K562 (cell line): Measurements from ENCODE around the gene SMURF1. TPM values are rescaled to one million over a fixed set of nuclear protein-coding genes. Genes with fewer than 3 reads are reported as not detected.

Source experiments
- ATAC-seq: fragments of 200-7000 bp; cut with Tn5 transposase; 3 replicates; pipeline ENCODE4 v1.9.1; 2020; ENCODE audit warnings: moderate library complexity
- BruUV-seq: library from RNA; stranded (reverse); fragments of 400-500 nt; replicated peaks from 2 replicates; lab custom pipeline; 2021; lab: Mats Ljungman, UMichigan
- CTCF ChIA-PET: fragments of 300-600 bp; formaldehyde crosslinking; extraction: SDS; loops from one replicate; lab custom pipeline; 2021; ENCODE audit warnings: low intra/inter-chr PET ratio; lab: Yijun Ruan, JAX
- POLR2A ChIA-PET: fragments of 300-600, 350-650 bp; sonication (Branson Sonifier 250); formaldehyde crosslinking; extraction: SDS; loops from one replicate; lab custom pipeline; 2021; ENCODE audit warnings: antibody characterized with exemption, inconsistent platforms; lab: Yijun Ruan, JAX
- DNase-seq, 4 experiments: peaks; one replicate each; pipeline versions ENCODE4 v3.0.0 to v3.0.0-alpha.2; 2011 to 2018; ENCODE audit warnings: low spot score in 3 of 4, mixed read lengths in 3 of 4; ENCODE audit errors: extremely low read depth in 1 of 4
- FAIRE-seq: peaks from 2 replicates; lab custom pipeline; 2011; peaks lifted over from hg19 to GRCh38; lab: Jason Lieb, UNC
- H2AFZ ChIP-seq: 2 replicates; pipeline ENCODE4 v1.6.0; 2011; ENCODE audit warnings: low read depth, low read length, control low read depth, inconsistent platforms
- H3K27ac ChIP-seq: fragments of 200-600 bp; 3 replicates; pipeline ENCODE4 v1.8.0; 2011; ENCODE audit warnings: low read depth, mild to moderate bottlenecking, control low read depth, inconsistent platforms, low read length, moderate library complexity, mixed read lengths; ENCODE audit errors: extremely low read depth
- H3K27me3 ChIP-seq, 2 experiments: fragments of 300-600 bp in 1 of 2; 2 replicates in 1 of 2; 3 replicates in 1 of 2; pipeline versions ENCODE4 v1.6.0 to v1.8.0; 2011; ENCODE audit warnings: inconsistent platforms in 2 of 2, low read length in 2 of 2, mild to moderate bottlenecking in 1 of 2, mixed read lengths in 1 of 2, moderate library complexity in 1 of 2; ENCODE audit not compliant: control insufficient read depth in 2 of 2, insufficient read depth in 2 of 2
- H3K36me3 ChIP-seq: fragments of 300-600 bp; 3 replicates; pipeline ENCODE4 v1.8.0; 2011; ENCODE audit warnings: mild to moderate bottlenecking, low read length, inconsistent platforms; ENCODE audit not compliant: control insufficient read depth, insufficient read depth
- H3K4me1 ChIP-seq, 2 experiments: fragments of 200-600 bp in 1 of 2; replicated peaks in 1 of 2; 2 replicates in 1 of 2; 3 replicates in 1 of 2; pipeline versions ENCODE4 v1.5.1 to v1.8.0; 2011; ENCODE audit warnings: inconsistent platforms in 2 of 2, low read length in 2 of 2, mild to moderate bottlenecking in 1 of 2, mixed read lengths in 1 of 2, moderate library complexity in 1 of 2; ENCODE audit not compliant: control insufficient read depth in 2 of 2, insufficient read depth in 2 of 2
- H3K4me2 ChIP-seq: 2 replicates; pipeline ENCODE4 v1.6.1; 2011; ENCODE audit warnings: low read length, control low read depth, inconsistent platforms, mixed read lengths; ENCODE audit not compliant: insufficient read depth
- H3K4me3 ChIP-seq: fragments of 200-600 bp; sonication (generic), shearing (Covaris generic); 2 replicates; pipeline ENCODE4 v1.5.1; 2016; ENCODE audit warnings: control low read depth, inconsistent platforms
- H3K79me2 ChIP-seq: fragments of 200-600 bp; 3 replicates; pipeline ENCODE4 v1.8.0; 2011; ENCODE audit warnings: low read length, inconsistent platforms; ENCODE audit not compliant: control insufficient read depth, insufficient read depth
- H3K9ac ChIP-seq, 2 experiments: 2 replicates each; pipeline versions ENCODE4 v1.6.0 to v1.6.1; 2011; ENCODE audit warnings: low read depth in 2 of 2, low read length in 2 of 2, control low read depth in 1 of 2, inconsistent platforms in 1 of 2, mild to moderate bottlenecking in 1 of 2, mixed read lengths in 1 of 2; ENCODE audit not compliant: insufficient read depth in 1 of 2
- H3K9me1 ChIP-seq: one replicate; pipeline ENCODE4 v1.6.0; 2011; ENCODE audit warnings: inconsistent platforms, mild to moderate bottlenecking, low read length, moderate library complexity; ENCODE audit not compliant: control insufficient read depth, insufficient read depth
- H3K9me3 ChIP-seq: replicated peaks from 2 replicates; pipeline ENCODE4 v1.5.1; 2011; ENCODE audit warnings: low read depth, low read length, inconsistent platforms; ENCODE audit not compliant: control insufficient read depth, insufficient read depth
- H4K20me1 ChIP-seq: replicated peaks from 2 replicates; pipeline ENCODE4 v1.6.1; 2011; ENCODE audit warnings: low read length, inconsistent platforms, mixed read lengths; ENCODE audit not compliant: control insufficient read depth, insufficient read depth
- DEAF1 ChIP-seq: fragments of 450-650 bp; formaldehyde crosslinking; IDR thresholded peaks from 2 replicates; pipeline ENCODE4 v1.4.0; 2020; ENCODE audit warnings: mild to moderate bottlenecking, moderate library complexity
- HOXB6 ChIP-seq: fragments of 250-450 bp; sonication (Bioruptor Pico); IDR thresholded peaks from 2 replicates; pipeline ENCODE4 v1.5.1; 2022; ENCODE audit warnings: mild to moderate bottlenecking, borderline replicate concordance
- ZNF639 ChIP-seq, 2 experiments: fragments of 200-800 bp in 1 of 2; sonication (Bioruptor generic) in 1 of 2; sonication (generic) in 1 of 2; formaldehyde crosslinking in 1 of 2; IDR thresholded peaks in 1 of 2; conservative IDR thresholded peaks in 1 of 2; 2 replicates each; pipeline versions ENCODE4 v1.5.0 to v1.6.1; 2016 to 2020; ENCODE audit warnings: missing compliant biosample characterization in 1 of 2, missing genetic modification characterization in 1 of 2, missing genetic modification reagents in 1 of 2
- WGBS: fragments of 100-300 bp; shearing (Covaris generic); methylation state at CpG from one replicate; pipeline ENCODE4 v1.1.6; 2016; ENCODE audit warnings: low coverage, mixed read lengths; ENCODE audit not compliant: insufficient coverage; ENCODE audit errors: missing lambda C conversion rate; 5-methylcytosine and 5-hydroxymethylcytosine counted together
- in situ Hi-C: fragments of 300-500 bp; cut with MboI; formaldehyde crosslinking; loops from 4 replicates; pipeline ENCODE4 v1.15.0; 2018; ENCODE audit warnings: inconsistent platforms, mixed read lengths
- intact Hi-C: fragments of 100-400 bp; cut with micrococcal nuclease; formaldehyde crosslinking; loops from 2 replicates; pipeline ENCODE4 v1.14.2; 2022
- polyA plus RNA-seq, 8 experiments: library from polyadenylated mRNA; depleted of rRNA in 4 of 8; stranded (reverse) in 5 of 8; unstranded in 3 of 8; fragments of >200 nt; fragmentation: Nextera tagmentation in 2 of 8; fragmentation: Illumina TruSeq in 1 of 8; extraction: Ambion mirVana in 2 of 8; extraction: Trizol in 1 of 8; gene quantifications; 2 replicates each; pipeline versions ENCODE4 v1.2.1 to v1.2.3, GENCODE V29; 2011 to 2014; ENCODE audit warnings: inconsistent platforms in 1 of 8, missing spikeins in 1 of 8
- total RNA-seq, 7 experiments: library from RNA; depleted of rRNA in 6 of 7; stranded (reverse); fragments of >200 nt in 6 of 7; fragmentation: Illumina TruSeq in 2 of 7; extraction: Trizol in 2 of 7; gene quantifications; 2 replicates each; pipeline versions ENCODE4 v1.2.1 to v1.2.3, GENCODE V29; 2011 to 2021; ENCODE audit warnings: low replicate concordance in 1 of 7

The SMURF1 gene
- total and polyA plus RNA-seq, 9 of the 15 experiments (the other 6 are each of a cell fraction or from before 2014, with no cell fraction given), result 1.0 to 20.1 (median 12.6) TPM

GRCh38 chr7:99167072-99167471 lies 23.2 kb upstream of the SMURF1 start:
- Histone ChIP-seq H3K4me2 (no peak overlapping the region), H4K20me1 (no peaks in the 10 kb centered on the region), H3K9ac (no peak overlapping the region), H3K4me1 (no peaks in the 10 kb centered on the region), H2AFZ (no peak overlapping the region), H3K9me1 (no peaks in the 10 kb centered on the region), H3K9me3 (0 out of 2 replicates have a peak, but pooled peaks cover 3% of the 10 kb centered on the region), H3K79me2 (no peaks in the 10 kb centered on the region), H3K36me3 (no peaks in the 10 kb centered on the region), H3K27ac (no peak overlapping the region), H3K27me3 (peaks cover 15 to 38% of the 10 kb centered on the region in 2 experiments; a peak in 4 of 5 replicates), H3K4me3 (no peak overlapping the region)
- no peak for FAIRE-seq
- in situ Hi-C loops, result no loop called here
- POLR2A ChIA-PET, result interaction anchor here (1.1 kb wide), 1 partner anchor 9 kb away, joined by 3 read pairs; no protein-coding TSS in a partner anchor
- TF ChIP-seq HOXB6 (CRISPR knock-in tag), result no peak
- TF ChIP-seq DEAF1 (CRISPR knock-in tag), result no peak
- TF ChIP-seq ZNF639 (CRISPR knock-in tag; conservative IDR thresholded peaks at IDR 0.05 in 1 of 2, IDR thresholded peaks at IDR 0.05 in 1 of 2), result no peak
- no peak for DNase-seq
- CTCF ChIA-PET, result interaction anchor here (0.6 kb wide), 1 partner anchor 319 kb away, joined by 4 read pairs; no protein-coding TSS in a partner anchor
- intact Hi-C loops, result no loop called here
- no peak for ATAC-seq
- WGBS, result 1% methylated on average over 8 of the region's 8 CpGs
- BruUV-seq, result no TSS peak
